ENCODE measurements around the gene TSPOAP1. TPM values are rescaled to one million over a fixed set of nuclear protein-coding genes. Genes with fewer than 3 reads are reported as not detected.
A peak's percentile ranks its signal among the peaks of the same experiment; 100 is the strongest.

The TSPOAP1 gene
- total RNA-seq, 1 experiment from 2014 or later: 10.9 TPM

- Mint-ChIP-seq H3K36me3 (peaks cover 5% of the 10 kb centered on the region), H3K4me3 (peak overlapping the region; percentile 32; the same call in 1 of the 2 replicates), H3K27ac (no peak overlapping the region), H3K4me1 (peaks cover 5% of the 10 kb centered on the region), H3K27me3 (ENCODE audit: low read depth) (peaks cover 76% of the 10 kb centered on the region), H3K9me3 (peaks cover 7% of the 10 kb centered on the region)
- ChIA-PET POLR2A (interaction anchor here (0.6 kb wide), 1 partner anchor 29 kb away, joined by 3 read pairs; no protein-coding TSS in a partner anchor), CTCF (interaction anchor here (0.6 to 2.9 kb wide), 15 partner anchors 9 to 391 kb away, joined by 3 to 24 read pairs (median 4); partner anchors contain the start of genes EPX, MKS1, RNF43 and SUPT4H1)
- peak; percentile 65 for DNase-seq (ENCODE audit: low spot score)
- peak; percentile 99 for ATAC-seq
- TF ChIP-seq ZNF263 (CRISPR knock-in tag; IDR thresholded peaks at IDR 0.05; ENCODE audit: low read depth) (peak; percentile 86), ZNF416 (CRISPR knock-in tag; IDR thresholded peaks at IDR 0.05) (no peak), USF1 (CRISPR knock-in tag; IDR thresholded peaks at IDR 0.05) (peak; percentile 24; the same call in 1 of the 2 replicates), ETV6 (CRISPR knock-in tag; IDR thresholded peaks at IDR 0.05) (0 out of 2 replicates have a peak, but pooled peaks have one; percentile 26), USF2 (CRISPR knock-in tag; IDR thresholded peaks at IDR 0.05) (peak; percentile 39; the same call in 1 of the 2 replicates), ELF4 (CRISPR knock-in tag; IDR thresholded peaks at IDR 0.05; ENCODE audit: low read depth) (no peak), MAX (CRISPR knock-in tag; IDR thresholded peaks at IDR 0.05) (peak; percentile 64; the same call in 1 of the 2 replicates), OVOL2 (CRISPR knock-in tag; IDR thresholded peaks at IDR 0.05; ENCODE audit: borderline replicate concordance) (no peak), TP53 (CRISPR knock-in tag; IDR thresholded peaks at IDR 0.05) (0 out of 2 replicates have a peak, but pooled peaks have one; percentile 31), NFYB (CRISPR knock-in tag; conservative IDR thresholded peaks at IDR 0.05; ENCODE audit: low read depth) (no peak)
Measured at GRCh38 chr17:58254803-58255202, 73.8 kb downstream of the TSPOAP1 start.

GRCh38 chr17:58253082-58253481 is 75.5 kb downstream of the TSPOAP1 start:
- H3K27me3 Mint-ChIP-seq (ENCODE audit: low read depth): peaks cover 78% of the 10 kb centered on the region
- POLR2A ChIA-PET: no interaction called here

GRCh38 chr17:58252141-58252540 is 76.5 kb downstream of the TSPOAP1 start:
- Mint-ChIP-seq H3K27ac (no peak overlapping the region), H3K36me3 (peaks cover 5% of the 10 kb centered on the region), H3K27me3 (ENCODE audit: low read depth) (peaks cover 79% of the 10 kb centered on the region), H3K4me3 (no peak overlapping the region), H3K9me3 (peaks cover 7% of the 10 kb centered on the region), H3K4me1 (peaks cover 12% of the 10 kb centered on the region)
- CTCF ChIA-PET: interaction anchor here (0.5 to 1.7 kb wide), 4 partner anchors 52 to 351 kb away, joined by 4 to 5 read pairs (median 4); no protein-coding TSS in a partner anchor
- DNase-seq (ENCODE audit: low spot score): no peak
- no peak for ATAC-seq
- POLR2A ChIA-PET: interaction anchor here (0.5 kb wide), 1 partner anchor 952 kb away, joined by 3 read pairs; no protein-coding TSS in a partner anchor
- no peak for TF ChIP-seq SOX15 (CRISPR knock-in tag; IDR thresholded peaks at IDR 0.05)
- no peak for TF ChIP-seq NFE2L1 (CRISPR knock-in tag; IDR thresholded peaks at IDR 0.05)
- no peak for TF ChIP-seq ELF4 (CRISPR knock-in tag; IDR thresholded peaks at IDR 0.05; ENCODE audit: low read depth)
- TF ChIP-seq PRDM15 (CRISPR knock-in tag; IDR thresholded peaks at IDR 0.05): no peak
- TF ChIP-seq USF2 (CRISPR knock-in tag; IDR thresholded peaks at IDR 0.05): no peak
- TF ChIP-seq ZNF423 (CRISPR knock-in tag; IDR thresholded peaks at IDR 0.05): no peak
- no peak for TF ChIP-seq CREM (CRISPR knock-in tag; IDR thresholded peaks at IDR 0.05)
- TF ChIP-seq TEAD4 (CRISPR knock-in tag; IDR thresholded peaks at IDR 0.05): no peak
- no peak for TF ChIP-seq JUN (CRISPR knock-in tag; IDR thresholded peaks at IDR 0.05)
- TF ChIP-seq IRF2 (CRISPR knock-in tag; IDR thresholded peaks at IDR 0.05; ENCODE audit: borderline replicate concordance, low read depth): no peak

More at GRCh38 chr17:58253082-58253481, 75.5 kb downstream of the TSPOAP1 start:
- no peak for ATAC-seq
- TF ChIP-seq ZNF671 (CRISPR knock-in tag; IDR thresholded peaks at IDR 0.05): no peak
- no peak for TF ChIP-seq RORB (CRISPR knock-in tag; IDR thresholded peaks at IDR 0.05)
- no peak for TF ChIP-seq ZNF423 (CRISPR knock-in tag; IDR thresholded peaks at IDR 0.05)
- TF ChIP-seq HMGXB4 (CRISPR knock-in tag; IDR thresholded peaks at IDR 0.05): no peak
- no peak for TF ChIP-seq ZNF396 (CRISPR knock-in tag; IDR thresholded peaks at IDR 0.05; ENCODE audit: borderline replicate concordance)
- TF ChIP-seq HMGA2 (CRISPR knock-in tag; IDR thresholded peaks at IDR 0.05): no peak
- Mint-ChIP-seq H3K36me3 (peaks cover 5% of the 10 kb centered on the region), H3K9me3 (peaks cover 7% of the 10 kb centered on the region), H3K4me3 (no peak overlapping the region), H3K27ac (no peak overlapping the region), H3K4me1 (peaks cover 12% of the 10 kb centered on the region)
- DNase-seq (ENCODE audit: low spot score): no peak
- CTCF ChIA-PET: interaction anchor here (0.8 to 2.7 kb wide), 3 partner anchors 17 to 56 kb away, joined by 4 to 8 read pairs (median 7); no protein-coding TSS in a partner anchor

All from WTC11 (cell line).